GM12878 (cell line): ENCODE data around the gene LDLRAP1. TPM values are rescaled to one million over a fixed set of nuclear protein-coding genes. Genes with fewer than 3 reads are reported as not detected.

Experiments used
- ATF7 ChIP-seq: fragments of 450-650 bp; IDR thresholded peaks from 2 replicates; pipeline ENCODE4 v1.6.1; 2016; ENCODE audit warnings: low read depth, mild to moderate bottlenecking
- BACH1 ChIP-seq: fragments of 450-650 bp; IDR thresholded peaks from 2 replicates; pipeline ENCODE4 v1.6.1; 2017; ENCODE audit warnings: mild to moderate bottlenecking, borderline replicate concordance
- BMI1 ChIP-seq: fragments of 450-650 bp; IDR thresholded peaks from 2 replicates; pipeline ENCODE4 v1.6.1; 2016; ENCODE audit warnings: mild to moderate bottlenecking, moderate library complexity, borderline replicate concordance
- BRCA1 ChIP-seq: IDR thresholded peaks from 2 replicates; pipeline ENCODE4 v1.6.1; 2011; ENCODE audit warnings: low read depth, low read length, improper control_type of control experiment
- DPF2 ChIP-seq: fragments of 450-650 bp; IDR thresholded peaks from 2 replicates; pipeline ENCODE4 v1.6.1; 2017; ENCODE audit warnings: mild to moderate bottlenecking
- EP300 ChIP-seq, 2 experiments: fragments of 150-350 bp in 1 of 2; IDR thresholded peaks; 2 replicates each; pipeline ENCODE4 v1.6.1; 2011 to 2012; ENCODE audit warnings: low read depth in 2 of 2, low read length in 2 of 2, borderline replicate concordance in 1 of 2, improper control_type of control experiment in 1 of 2, inconsistent platforms in 1 of 2; ENCODE audit not compliant: control insufficient read depth in 1 of 2
- KAT2A ChIP-seq: conservative IDR thresholded peaks from 2 replicates; pipeline ENCODE4 v1.6.1; 2011; ENCODE audit warnings: low read depth, low read length; ENCODE audit not compliant: control insufficient read depth
- MTA2 ChIP-seq: fragments of 450-650 bp; IDR thresholded peaks from 2 replicates; pipeline ENCODE4 v1.6.1; 2016; ENCODE audit warnings: low read depth, mild to moderate bottlenecking, moderate library complexity
- MYC ChIP-seq: IDR thresholded peaks from 2 replicates; pipeline ENCODE4 v1.6.1; 2011; ENCODE audit warnings: mild to moderate bottlenecking, low read length, moderate library complexity, inconsistent platforms; ENCODE audit not compliant: insufficient read depth, insufficient replicate concordance, insufficient read length, severe bottlenecking
- NFYB ChIP-seq: IDR thresholded peaks from 2 replicates; pipeline ENCODE4 v1.6.1; 2011; ENCODE audit warnings: low read depth, mild to moderate bottlenecking, low read length, improper control_type of control experiment, moderate library complexity; ENCODE audit not compliant: insufficient read depth
- NR2C2 ChIP-seq: IDR thresholded peaks from 2 replicates; pipeline ENCODE4 v1.6.1; 2011; ENCODE audit warnings: borderline replicate concordance, low read depth; ENCODE audit not compliant: control insufficient read depth, insufficient read length
- PML ChIP-seq: IDR thresholded peaks from 2 replicates; pipeline ENCODE4 v1.6.1; 2012; ENCODE audit warnings: low read length, inconsistent platforms
- POLR2A ChIP-seq: IDR thresholded peaks from 2 replicates; pipeline ENCODE4 v1.6.1; 2011; ENCODE audit warnings: low read depth, mild to moderate bottlenecking, low read length
- RAD51 ChIP-seq: fragments of 450-650 bp; IDR thresholded peaks from 2 replicates; pipeline ENCODE4 v1.6.1; 2016; ENCODE audit warnings: moderate library complexity, mild to moderate bottlenecking, inconsistent platforms
- RBBP5 ChIP-seq: fragments of 200-600 bp; sonication (generic); conservative IDR thresholded peaks from 2 replicates; pipeline ENCODE4 v1.6.1; 2016
- RUNX3 ChIP-seq: IDR thresholded peaks from 2 replicates; pipeline ENCODE4 v1.6.1; 2012; ENCODE audit warnings: low read length, inconsistent platforms
- SMC3 ChIP-seq: IDR thresholded peaks from 2 replicates; pipeline ENCODE4 v1.6.1; 2011; ENCODE audit warnings: low read length, improper control_type of control experiment, borderline replicate concordance
- TCF3 ChIP-seq: IDR thresholded peaks from 2 replicates; pipeline ENCODE4 v1.6.1; 2012; ENCODE audit warnings: low read depth, mild to moderate bottlenecking, low read length, borderline replicate concordance; ENCODE audit not compliant: insufficient read depth
- ZBED1 ChIP-seq: IDR thresholded peaks from 2 replicates; pipeline ENCODE4 v1.6.1; 2016; ENCODE audit warnings: borderline replicate concordance
- ZBTB33 ChIP-seq: fragments of 450-650 bp; IDR thresholded peaks from 2 replicates; pipeline ENCODE4 v1.6.1; 2017; ENCODE audit warnings: mild to moderate bottlenecking
- ZNF384 ChIP-seq: IDR thresholded peaks from 2 replicates; pipeline ENCODE4 v1.6.1; 2012; ENCODE audit warnings: low read depth, mild to moderate bottlenecking, low read length, improper control_type of control experiment, borderline replicate concordance
- ZZZ3 ChIP-seq: IDR thresholded peaks from 2 replicates; pipeline ENCODE4 v1.6.1; 2011; ENCODE audit warnings: low read depth; ENCODE audit not compliant: control insufficient read depth, insufficient read length
- polyA plus RNA-seq, 11 experiments: library from polyadenylated mRNA; depleted of rRNA in 4 of 11; unstranded in 6 of 11; stranded (reverse) in 5 of 11; fragments of >200 nt; fragmentation: Nextera tagmentation in 4 of 11; fragmentation: Illumina TruSeq in 1 of 11; extraction: Ambion mirVana in 4 of 11; extraction: Trizol in 1 of 11; gene quantifications; 1 replicate in 1 of 11; 2 replicates in 10 of 11; pipeline versions ENCODE4 v1.2.1 to v1.2.3, GENCODE V29; 2011 to 2016; ENCODE audit warnings: inconsistent platforms in 2 of 11, missing spikeins in 2 of 11, low read depth in 1 of 11
- total RNA-seq, 4 experiments: library from RNA; depleted of rRNA in 3 of 4; stranded (reverse); fragments of >200 nt in 3 of 4; fragmentation: Illumina TruSeq in 1 of 4; extraction: Trizol in 1 of 4; gene quantifications; 2 replicates each; pipeline versions ENCODE4 v1.2.1 to v1.2.3, GENCODE V29; 2013 to 2021
- TF ChIP-seq, protein P1 (sequence below): fragments of 450-650 bp; IDR thresholded peaks from 2 replicates; pipeline ENCODE4 v1.6.1; 2016; ENCODE audit warnings: mild to moderate bottlenecking
- TF ChIP-seq, protein P2 (sequence below): IDR thresholded peaks from 2 replicates; pipeline ENCODE4 v1.6.1; 2011; ENCODE audit warnings: borderline replicate concordance, low read depth, mild to moderate bottlenecking, moderate library complexity, low read length; ENCODE audit not compliant: insufficient read depth, poor library complexity, severe bottlenecking
- TF ChIP-seq, protein P3 (sequence below): IDR thresholded peaks from 2 replicates; pipeline ENCODE4 v1.6.1; 2012; ENCODE audit warnings: low read depth, low read length, improper control_type of control experiment

LDLRAP1 gene
- total and polyA plus RNA-seq, 10 of the 15 experiments (the other 5 are each of a cell fraction or from before 2014, with no cell fraction given): 0.43 to 37.6 (median 22.0) TPM

DNA sequence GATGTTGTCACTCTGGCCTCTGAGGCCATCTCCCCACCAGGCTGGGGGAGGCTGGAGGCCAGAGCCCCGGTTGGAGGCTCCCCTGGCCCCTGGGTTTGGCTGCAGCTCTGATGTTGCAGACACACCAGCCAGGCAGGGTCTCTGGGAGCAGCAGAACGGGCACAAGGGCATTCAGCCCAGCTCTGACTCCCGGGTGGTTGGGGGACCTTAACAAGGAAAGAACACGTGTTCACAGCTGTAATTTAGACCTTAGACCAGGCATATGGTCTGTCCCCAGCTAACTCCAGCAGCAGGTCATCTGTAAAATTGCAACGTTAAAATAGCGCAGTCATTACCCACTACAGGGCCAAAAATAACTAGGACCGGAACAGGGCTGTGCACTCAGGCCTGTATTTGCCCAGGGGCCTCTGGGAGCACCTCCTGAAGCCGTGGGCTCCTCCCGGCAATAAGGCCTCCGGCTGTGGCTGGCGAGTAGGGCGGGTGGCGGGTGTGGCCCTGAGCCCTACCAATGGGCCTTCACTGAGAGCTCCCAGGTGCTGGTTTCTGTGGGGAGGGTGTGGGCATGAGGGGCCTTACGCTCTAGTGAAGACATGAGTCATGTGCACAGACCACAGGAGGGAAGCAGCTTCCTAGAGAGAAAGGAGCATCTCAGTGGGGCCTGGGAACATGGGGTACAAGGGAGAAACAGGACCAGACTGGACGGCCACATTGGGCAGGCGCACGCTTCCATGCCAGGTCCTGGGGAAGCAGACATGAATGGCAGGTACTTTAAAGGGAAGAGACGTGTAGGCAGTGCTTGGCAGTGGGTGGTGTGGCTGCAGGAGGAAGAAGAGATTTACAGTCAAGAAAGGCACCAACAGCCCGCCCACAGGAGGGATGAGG lies 6.1 kb downstream of the LDLRAP1 start (continued):
- TF ChIP-seq, protein P1, sequence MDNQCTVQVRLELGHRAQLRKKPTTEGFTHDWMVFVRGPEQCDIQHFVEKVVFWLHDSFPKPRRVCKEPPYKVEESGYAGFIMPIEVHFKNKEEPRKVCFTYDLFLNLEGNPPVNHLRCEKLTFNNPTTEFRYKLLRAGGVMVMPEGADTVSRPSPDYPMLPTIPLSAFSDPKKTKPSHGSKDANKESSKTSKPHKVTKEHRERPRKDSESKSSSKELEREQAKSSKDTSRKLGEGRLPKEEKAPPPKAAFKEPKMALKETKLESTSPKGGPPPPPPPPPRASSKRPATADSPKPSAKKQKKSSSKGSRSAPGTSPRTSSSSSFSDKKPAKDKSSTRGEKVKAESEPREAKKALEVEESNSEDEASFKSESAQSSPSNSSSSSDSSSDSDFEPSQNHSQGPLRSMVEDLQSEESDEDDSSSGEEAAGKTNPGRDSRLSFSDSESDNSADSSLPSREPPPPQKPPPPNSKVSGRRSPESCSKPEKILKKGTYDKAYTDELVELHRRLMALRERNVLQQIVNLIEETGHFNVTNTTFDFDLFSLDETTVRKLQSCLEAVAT: peak; percentile 59; the same call in 1 of the 2 replicates
- TF ChIP-seq ZBED1: peak; percentile 22; the same call in 1 of the 2 replicates
- peak in 1 of 2 experiments; percentile 51; a peak in 1 of 4 replicates for TF ChIP-seq EP300 (IDR thresholded peaks at IDR 0.05; ENCODE audit: borderline replicate concordance in 1 of 2, control insufficient read depth in 1 of 2, low read depth in 2 of 2, low read length in 2 of 2)
- no peak for TF ChIP-seq SMC3
- TF ChIP-seq, protein P2, sequence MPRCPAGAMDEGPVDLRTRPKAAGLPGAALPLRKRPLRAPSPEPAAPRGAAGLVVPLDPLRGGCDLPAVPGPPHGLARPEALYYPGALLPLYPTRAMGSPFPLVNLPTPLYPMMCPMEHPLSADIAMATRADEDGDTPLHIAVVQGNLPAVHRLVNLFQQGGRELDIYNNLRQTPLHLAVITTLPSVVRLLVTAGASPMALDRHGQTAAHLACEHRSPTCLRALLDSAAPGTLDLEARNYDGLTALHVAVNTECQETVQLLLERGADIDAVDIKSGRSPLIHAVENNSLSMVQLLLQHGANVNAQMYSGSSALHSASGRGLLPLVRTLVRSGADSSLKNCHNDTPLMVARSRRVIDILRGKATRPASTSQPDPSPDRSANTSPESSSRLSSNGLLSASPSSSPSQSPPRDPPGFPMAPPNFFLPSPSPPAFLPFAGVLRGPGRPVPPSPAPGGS: peak; percentile 39
- no peak for TF ChIP-seq ZNF384
- TF ChIP-seq ZZZ3: no peak
- TF ChIP-seq KAT2A: no peak
- TF ChIP-seq, protein P3, sequence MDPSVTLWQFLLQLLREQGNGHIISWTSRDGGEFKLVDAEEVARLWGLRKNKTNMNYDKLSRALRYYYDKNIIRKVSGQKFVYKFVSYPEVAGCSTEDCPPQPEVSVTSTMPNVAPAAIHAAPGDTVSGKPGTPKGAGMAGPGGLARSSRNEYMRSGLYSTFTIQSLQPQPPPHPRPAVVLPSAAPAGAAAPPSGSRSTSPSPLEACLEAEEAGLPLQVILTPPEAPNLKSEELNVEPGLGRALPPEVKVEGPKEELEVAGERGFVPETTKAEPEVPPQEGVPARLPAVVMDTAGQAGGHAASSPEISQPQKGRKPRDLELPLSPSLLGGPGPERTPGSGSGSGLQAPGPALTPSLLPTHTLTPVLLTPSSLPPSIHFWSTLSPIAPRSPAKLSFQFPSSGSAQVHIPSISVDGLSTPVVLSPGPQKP: peak; percentile 46; the same call in 1 of the 2 replicates
- no peak for TF ChIP-seq RBBP5
- peak; percentile 77 for TF ChIP-seq MTA2
- TF ChIP-seq ZBTB33: no peak
- TF ChIP-seq RAD51: peak; percentile 62; the same call in 1 of the 2 replicates
- no peak for TF ChIP-seq BRCA1
- TF ChIP-seq MYC: no peak
- peak; percentile 90 for TF ChIP-seq DPF2
- TF ChIP-seq TCF3: peak; percentile 92
- peak; percentile 52; the same call in 1 of the 2 replicates for TF ChIP-seq PML
- no peak for TF ChIP-seq BMI1
- no peak for TF ChIP-seq NR2C2
- TF ChIP-seq NFYB: peak; percentile 91
- peak; percentile 95 for TF ChIP-seq RUNX3
- peak; percentile 39; the same call in 1 of the 2 replicates for TF ChIP-seq BACH1
- peak; percentile 50 for TF ChIP-seq ATF7
- peak; percentile 59 for TF ChIP-seq POLR2A
